ENCODE results near the gene MELTF. TPM values are rescaled to one million over a fixed set of nuclear protein-coding genes. Genes with fewer than 3 reads are reported as not detected.

MELTF gene
- total RNA-seq, 1 experiment from 2014 or later, result 9.2 TPM

DNA sequence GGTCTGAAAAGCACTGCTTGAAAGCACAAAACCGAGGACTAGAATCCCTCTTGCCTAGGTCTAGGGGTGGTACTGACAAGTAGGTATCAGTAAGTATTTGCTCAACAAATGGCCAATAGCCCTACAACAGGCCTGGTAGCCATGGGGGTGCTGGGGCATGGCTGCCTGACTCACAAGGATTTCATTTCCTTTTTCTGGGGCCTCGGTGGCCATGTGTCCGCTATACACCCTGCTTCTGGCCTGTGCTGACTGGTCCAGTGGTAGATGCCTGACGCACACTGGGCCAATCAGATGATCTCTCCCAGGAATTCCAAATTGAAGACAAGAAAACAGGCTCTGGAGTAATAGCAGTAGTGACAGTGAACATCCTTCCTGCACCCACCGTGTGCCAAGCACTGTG is 29.4 kb downstream of the MELTF start:
- H4K20me1 ChIP-seq (ENCODE audit: control insufficient read depth, insufficient read depth, insufficient read length), result no peaks in the 10 kb centered on the region
- TF ChIP-seq, protein P1, sequence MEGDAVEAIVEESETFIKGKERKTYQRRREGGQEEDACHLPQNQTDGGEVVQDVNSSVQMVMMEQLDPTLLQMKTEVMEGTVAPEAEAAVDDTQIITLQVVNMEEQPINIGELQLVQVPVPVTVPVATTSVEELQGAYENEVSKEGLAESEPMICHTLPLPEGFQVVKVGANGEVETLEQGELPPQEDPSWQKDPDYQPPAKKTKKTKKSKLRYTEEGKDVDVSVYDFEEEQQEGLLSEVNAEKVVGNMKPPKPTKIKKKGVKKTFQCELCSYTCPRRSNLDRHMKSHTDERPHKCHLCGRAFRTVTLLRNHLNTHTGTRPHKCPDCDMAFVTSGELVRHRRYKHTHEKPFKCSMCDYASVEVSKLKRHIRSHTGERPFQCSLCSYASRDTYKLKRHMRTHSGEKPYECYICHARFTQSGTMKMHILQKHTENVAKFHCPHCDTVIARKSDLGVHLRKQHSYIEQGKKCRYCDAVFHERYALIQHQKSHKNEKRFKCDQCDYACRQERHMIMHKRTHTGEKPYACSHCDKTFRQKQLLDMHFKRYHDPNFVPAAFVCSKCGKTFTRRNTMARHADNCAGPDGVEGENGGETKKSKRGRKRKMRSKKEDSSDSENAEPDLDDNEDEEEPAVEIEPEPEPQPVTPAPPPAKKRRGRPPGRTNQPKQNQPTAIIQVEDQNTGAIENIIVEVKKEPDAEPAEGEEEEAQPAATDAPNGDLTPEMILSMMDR (conservative IDR thresholded peaks at IDR 0.05), result no peak
- no peaks in the 10 kb centered on the region for H3K9me3 ChIP-seq (ENCODE audit: control insufficient read depth, low read depth, low read length)
- H2BK12ac ChIP-seq (ENCODE audit: insufficient read length, low read depth, low read length), result no peak overlapping the region
- no peak overlapping the region for H2BK5ac ChIP-seq (ENCODE audit: insufficient read length, low read length)
- Mint-ChIP-seq H3K4me1 (peaks cover 17% of the 10 kb centered on the region in 2 experiments), H3K9me3 (peaks cover 0 to under 1% of the 10 kb centered on the region in 2 experiments; a peak in 1 of 5 replicates), H3K4me3 (no peak overlapping the region), H3K27ac (no peak overlapping the region), H3K36me3 (ENCODE audit: insufficient read depth in 1 of 3, low read depth in 3 of 3) (peaks cover 1 to 10% (median 4%) of the 10 kb centered on the region in 3 experiments; a peak in 5 of 7 replicates), H3K27me3 (ENCODE audit: low read depth) (peaks cover 18% of the 10 kb centered on the region)
- H4K5ac ChIP-seq (ENCODE audit: insufficient read length, low read depth, low read length), result no peak overlapping the region
- peaks cover 4% of the 10 kb centered on the region for H3K23me2 ChIP-seq (ENCODE audit: insufficient read length, low read depth, low read length, poor library complexity, severe bottlenecking)
- no peak overlapping the region for H4K8ac ChIP-seq (replicated peaks; ENCODE audit: insufficient read length, low read depth, low read length)
- no peaks in the 10 kb centered on the region for H3K79me2 ChIP-seq (ENCODE audit: insufficient read depth, low read length)
- no peak overlapping the region for H3K23ac ChIP-seq (ENCODE audit: insufficient read length, low read depth, low read length)
- H3T11ph ChIP-seq (ENCODE audit: low read length), result no peak overlapping the region
- DNase-seq, result peak; percentile 18
- H3K9ac ChIP-seq (ENCODE audit: extremely low read depth, insufficient read length, low read length), result no peak overlapping the region
- no peak overlapping the region for H2BK20ac ChIP-seq (ENCODE audit: low read depth, low read length, poor library complexity, severe bottlenecking)
- H4K91ac ChIP-seq (ENCODE audit: insufficient read length, low read depth, low read length), result no peak overlapping the region
- H3K14ac ChIP-seq (ENCODE audit: insufficient read depth, low read length), result no peak overlapping the region
- H3K4me2 ChIP-seq (ENCODE audit: insufficient read depth, insufficient read length, low read length), result no peak overlapping the region
- H3K27me3 ChIP-seq (ENCODE audit: insufficient read depth, low read length), result peaks cover 9% of the 10 kb centered on the region; the same call in 1 of the 2 replicates
- 0 out of 2 replicates have a peak, but pooled peaks cover 6% of the 10 kb centered on the region for H3K4me1 ChIP-seq (ENCODE audit: insufficient read depth, low read length)
- no peaks in the 10 kb centered on the region for H3K79me1 ChIP-seq (ENCODE audit: insufficient read depth, low read depth, low read length, poor library complexity, severe bottlenecking)
- H3K56ac ChIP-seq (ENCODE audit: insufficient read length, low read depth, low read length), result no peak overlapping the region
- H2AFZ ChIP-seq (ENCODE audit: low read length), result no peak overlapping the region
- H2BK120ac ChIP-seq (ENCODE audit: low read depth, low read length, poor library complexity, severe bottlenecking), result no peak overlapping the region
- H2BK15ac ChIP-seq (ENCODE audit: low read depth, low read length), result no peak overlapping the region
- no CpG with 5 or more reads among the region's 5 CpGs for WGBS (ENCODE audit: extremely low coverage, insufficient read length, low lambda C conversion rate)
- no peak overlapping the region for H2AK5ac ChIP-seq (ENCODE audit: insufficient read length, low read length)
- H3K27ac ChIP-seq (ENCODE audit: insufficient read length, low read depth, low read length), result no peak overlapping the region
- no peak overlapping the region for H3K4ac ChIP-seq (ENCODE audit: low read depth, low read length)
- no peak overlapping the region for H3K18ac ChIP-seq (ENCODE audit: insufficient read length, low read depth, low read length)

Data from H9 (cell line).